Ectodermal cell (in vitro differentiated cells): ENCODE measurements around the gene NOS3.
"Not testable (repeated sequence)": the region's sequence is repeated elsewhere in the genome, so short reads cannot be mapped to it uniquely, and the experiment has no call there.

ENCODE experiments used
- H3K27ac ChIP-seq: 2 replicates; pipeline ENCODE4 v1.7.0; 2013; ENCODE audit warnings: mild to moderate bottlenecking, low read depth, low read length; ENCODE audit not compliant: insufficient read depth, poor library complexity, severe bottlenecking
- H3K27me3 ChIP-seq: 2 replicates; pipeline ENCODE4 v1.7.0; 2013; ENCODE audit warnings: mild to moderate bottlenecking, low read length; ENCODE audit not compliant: insufficient read depth, control insufficient read depth, poor library complexity, severe bottlenecking
- H3K36me3 ChIP-seq: one replicate; pipeline ENCODE4 v1.7.0; 2013; ENCODE audit warnings: low read length; ENCODE audit not compliant: control insufficient read depth, insufficient read depth
- H3K4me1 ChIP-seq: one replicate; pipeline ENCODE4 v1.7.0; 2013; ENCODE audit warnings: low read length; ENCODE audit not compliant: control insufficient read depth, insufficient read depth
- H3K4me3 ChIP-seq: 2 replicates; pipeline ENCODE4 v1.7.0; 2013; ENCODE audit warnings: low read depth, low read length, control low read depth; ENCODE audit not compliant: insufficient read depth
- H3K9me3 ChIP-seq: 2 replicates; pipeline ENCODE4 v1.7.0; 2013; ENCODE audit warnings: mild to moderate bottlenecking, low read length, moderate library complexity; ENCODE audit not compliant: control insufficient read depth
- WGBS, 2 experiments: methylation state at CpG; one replicate each; pipeline ENCODE4 v1.1.7; 2013; ENCODE audit warnings: missing lambda C conversion rate in 2 of 2; 5-methylcytosine and 5-hydroxymethylcytosine counted together

Gene NOS3

GRCh38 chr7:151026771-151027727, 36.2 kb downstream of the NOS3 start:
- not testable (repeated sequence) for H3K36me3 ChIP-seq, H3K4me1 ChIP-seq, H3K9me3 ChIP-seq, H3K27me3 ChIP-seq
- WGBS, 2 experiments: 29 to 33% methylated on average over 19 of the region's 19 CpGs
- H3K4me3 ChIP-seq: peak overlapping the region; percentile 89
- H3K27ac ChIP-seq: peak overlapping the region; percentile 70

- not testable (repeated sequence) for H3K4me1 ChIP-seq, H3K27me3 ChIP-seq, H3K36me3 ChIP-seq, H3K9me3 ChIP-seq
- Histone ChIP-seq H3K27ac (peak overlapping the region; percentile 70), H3K4me3 (peak overlapping the region; percentile 89)
- WGBS, 2 experiments: 10 to 14% methylated on average over 16 of the region's 16 CpGs
These were observed 36.9 kb downstream of the NOS3 start for GRCh38 chr7:151027728-151028130.

GRCh38 chr7:151028131-151028947, 37.5 kb downstream of the NOS3 start, which contains the start of gene ABCB8:
TSS of gene ABCB8 (plus strand) at chr7:151028450. CDS start at chr7:151028516, 66 bp downstream.
- WGBS, 2 experiments: 1 to 2% methylated on average over 53 of the region's 53 CpGs
- Histone ChIP-seq H3K4me3 (peak within 1 kb of the TSS; percentile 89), H3K36me3 (no peaks in the 10 kb centered on the region), H3K4me1 (peaks cover 5% of the 10 kb centered on the region), H3K27me3 (no peaks in the 10 kb centered on the region), H3K9me3 (no peaks in the 10 kb centered on the region), H3K27ac (peak within 1 kb of the TSS; percentile 83)

- Histone ChIP-seq H3K27me3 (no peaks in the 10 kb centered on the region), H3K36me3 (no peaks in the 10 kb centered on the region), H3K4me3 (peak overlapping the region; percentile 89), H3K4me1 (peaks cover 5% of the 10 kb centered on the region), H3K27ac (no peak overlapping the region), H3K9me3 (no peaks in the 10 kb centered on the region)
- 72 to 74% methylated on average over 17 of the region's 17 CpGs for WGBS, 2 experiments
These were observed 38.2 kb downstream of the NOS3 start for GRCh38 chr7:151028948-151029501.

- H3K27ac ChIP-seq: no peak overlapping the region
- H3K9me3 ChIP-seq: no peaks in the 10 kb centered on the region
- 96 to 98% methylated on average over 4 of the region's 4 CpGs for WGBS, 2 experiments
- H3K4me1 ChIP-seq: peaks cover 5% of the 10 kb centered on the region
- H3K4me3 ChIP-seq: no peak overlapping the region
- H3K27me3 ChIP-seq: no peaks in the 10 kb centered on the region
- no peaks in the 10 kb centered on the region for H3K36me3 ChIP-seq
These were observed 40.2 kb downstream of the NOS3 start for GRCh38 chr7:151031011-151031410.

GRCh38 chr7:151032936-151033863, 42.4 kb downstream of the NOS3 start:
- H3K4me3 ChIP-seq: no peak overlapping the region

GRCh38 chr7:151033864-151034249, 43.0 kb downstream of the NOS3 start:
- no peaks in the 10 kb centered on the region for H3K36me3 ChIP-seq
- H3K4me3 ChIP-seq: no peak overlapping the region
- no peaks in the 10 kb centered on the region for H3K4me1 ChIP-seq
- H3K9me3 ChIP-seq: no peaks in the 10 kb centered on the region
- H3K27ac ChIP-seq: no peak overlapping the region
- no peaks in the 10 kb centered on the region for H3K27me3 ChIP-seq
- 90% methylated on average over 5 of the region's 5 CpGs for WGBS, 2 experiments

More at GRCh38 chr7:151032936-151033863, 42.4 kb downstream of the NOS3 start:
- no peaks in the 10 kb centered on the region for H3K4me1 ChIP-seq
- no peaks in the 10 kb centered on the region for H3K9me3 ChIP-seq
- H3K27ac ChIP-seq: no peak overlapping the region
- WGBS, 2 experiments: 90 to 91% methylated on average over 17 of the region's 17 CpGs
- no peaks in the 10 kb centered on the region for H3K36me3 ChIP-seq
- no peaks in the 10 kb centered on the region for H3K27me3 ChIP-seq

GRCh38 chr7:151034312-151035025, 43.7 kb downstream of the NOS3 start:
- H3K27ac ChIP-seq: no peak overlapping the region
- WGBS, 2 experiments: 94 to 95% methylated on average over 21 of the region's 21 CpGs

More at GRCh38 chr7:151034312-151035025, 43.7 kb downstream of the NOS3 start:
- H3K4me1 ChIP-seq: no peaks in the 10 kb centered on the region
- no peak overlapping the region for H3K4me3 ChIP-seq
- no peaks in the 10 kb centered on the region for H3K36me3 ChIP-seq
- H3K27me3 ChIP-seq: no peaks in the 10 kb centered on the region
- no peaks in the 10 kb centered on the region for H3K9me3 ChIP-seq
